Common myeloid progenitor, CD34-positive (primary cell): ENCODE data around the gene MAN2A2.

Source experiments
- CTCF ChIA-PET: fragments of 350-600 bp; sonication (Branson Sonifier 250); formaldehyde crosslinking; loops from one replicate; lab custom pipeline; 2021; ENCODE audit warnings: antibody characterized with exemption; lab: Charles Lee
- POLR2A ChIA-PET: fragments of 350-600 bp; sonication (Branson Sonifier 250); formaldehyde crosslinking; loops from one replicate; lab custom pipeline; 2021; ENCODE audit warnings: antibody characterized with exemption; lab: Charles Lee
- DNase-seq, 3 donors: peaks; one replicate each; pipeline versions ENCODE4 v3.0.0 to v3.0.0-alpha.2; 2013
- H3K27ac ChIP-seq, 2 experiments: 1 replicate in 1 of 2; 2 replicates in 1 of 2; pipeline ENCODE4 v1.7.0; 2013; ENCODE audit warnings: inconsistent platforms in 2 of 2, low read length in 2 of 2, mild to moderate bottlenecking in 2 of 2, low read depth in 1 of 2, moderate library complexity in 1 of 2; ENCODE audit not compliant: severe bottlenecking in 2 of 2, insufficient read depth in 1 of 2, poor library complexity in 1 of 2
- H3K27me3 ChIP-seq, 5 experiments: replicated peaks in 2 of 5; 1 replicate in 3 of 5; 2 replicates in 2 of 5; pipeline versions ENCODE4 v1.6.1 to v1.7.0; 2013; ENCODE audit warnings: low read length in 4 of 5, mild to moderate bottlenecking in 2 of 5, moderate library complexity in 2 of 5, inconsistent platforms in 1 of 5; ENCODE audit not compliant: insufficient read depth in 5 of 5, control insufficient read depth in 4 of 5
- H3K36me3 ChIP-seq, 4 experiments: 1 replicate in 2 of 4; 2 replicates in 2 of 4; pipeline versions ENCODE4 v1.6.1 to v1.7.0; 2013; ENCODE audit warnings: low read length in 3 of 4, control low read depth in 1 of 4, mild to moderate bottlenecking in 1 of 4; ENCODE audit not compliant: control insufficient read depth in 4 of 4, insufficient read depth in 4 of 4
- H3K4me1 ChIP-seq, 4 experiments: 1 replicate in 3 of 4; 2 replicates in 1 of 4; pipeline versions ENCODE4 v1.6.1 to v1.7.1; 2013; ENCODE audit warnings: low read length in 3 of 4, mild to moderate bottlenecking in 3 of 4, control low read depth in 1 of 4, inconsistent platforms in 1 of 4, moderate library complexity in 1 of 4; ENCODE audit not compliant: control insufficient read depth in 4 of 4, insufficient read depth in 4 of 4; ENCODE audit errors: control extremely low read depth in 1 of 4
- H3K4me3 ChIP-seq, 7 experiments: 1 replicate in 4 of 7; 2 replicates in 3 of 7; pipeline versions ENCODE4 v1.5.1 to v1.7.0; 2013; ENCODE audit warnings: mild to moderate bottlenecking in 7 of 7, low read length in 6 of 7, moderate library complexity in 6 of 7, inconsistent platforms in 2 of 7, low read depth in 2 of 7, control low read depth in 1 of 7; ENCODE audit not compliant: insufficient read depth in 4 of 7, control insufficient read depth in 1 of 7; ENCODE audit errors: extremely low read depth in 1 of 7
- H3K9me3 ChIP-seq, 5 experiments: 1 replicate in 4 of 5; 2 replicates in 1 of 5; pipeline versions ENCODE4 v1.6.1 to v1.7.1; 2013; ENCODE audit warnings: low read length in 4 of 5, mild to moderate bottlenecking in 2 of 5, inconsistent platforms in 1 of 5, low read depth in 1 of 5, moderate library complexity in 1 of 5; ENCODE audit not compliant: control insufficient read depth in 4 of 5, insufficient read depth in 2 of 5; ENCODE audit errors: control extremely low read depth in 1 of 5
- WGBS: methylation state at CpG from one replicate; pipeline ENCODE4 v1.1.5; 2013; ENCODE audit not compliant: insufficient coverage; 5-methylcytosine and 5-hydroxymethylcytosine counted together

The MAN2A2 gene

GRCh38 chr15:90879730-90880366 lies 23.3 kb upstream of the MAN2A2 start:
- POLR2A ChIA-PET, result no interaction called here
- 93% methylated on average over 33 of the region's 35 CpGs for WGBS

GRCh38 chr15:90880381-90881145 lies 22.5 kb upstream of the MAN2A2 start:
- POLR2A ChIA-PET, result interaction anchor here (0.8 kb wide), 1 partner anchor 9 kb away, joined by 3 read pairs; no protein-coding TSS in a partner anchor
- no peak for DNase-seq
- no peaks in the 10 kb centered on the region for H3K9me3 ChIP-seq
- no peak overlapping the region for H3K4me3 ChIP-seq
- no peaks in the 10 kb centered on the region for H3K27me3 ChIP-seq
- CTCF ChIA-PET, result no interaction called here
- 95% methylated on average over 16 of the region's 16 CpGs for WGBS
- no peak overlapping the region for H3K27ac ChIP-seq
- H3K36me3 ChIP-seq, result peaks cover 3 to 73% (median 59%) of the 10 kb centered on the region in 4 experiments
- peaks cover 0 to 32% (median 27%) of the 10 kb centered on the region in 4 experiments for H3K4me1 ChIP-seq

More at GRCh38 chr15:90879730-90880366, 23.3 kb upstream of the MAN2A2 start:
- Histone ChIP-seq H3K4me3 (no peak overlapping the region), H3K9me3 (no peaks in the 10 kb centered on the region), H3K27me3 (no peaks in the 10 kb centered on the region), H3K27ac (no peak overlapping the region), H3K36me3 (peaks cover 3 to 77% (median 59%) of the 10 kb centered on the region in 4 experiments), H3K4me1 (peaks cover 0 to 25% (median 19%) of the 10 kb centered on the region in 4 experiments)
- CTCF ChIA-PET, result no interaction called here
- DNase-seq, result no peak

- Histone ChIP-seq H3K4me1 (peaks cover 0 to 40% (median 35%) of the 10 kb centered on the region in 4 experiments), H3K36me3 (peaks cover 3 to 67% (median 53%) of the 10 kb centered on the region in 4 experiments), H3K27me3 (no peaks in the 10 kb centered on the region), H3K4me3 (no peak overlapping the region), H3K27ac (no peak overlapping the region), H3K9me3 (no peaks in the 10 kb centered on the region)
- 95% methylated on average over 31 of the region's 35 CpGs for WGBS
- ChIA-PET CTCF (interaction anchor here (1.1 kb wide), 2 partner anchors 63 to 232 kb away, joined by 3 read pairs; no protein-coding TSS in a partner anchor), POLR2A (interaction anchor here (0.8 kb wide), 1 partner anchor 10 kb away, joined by 3 read pairs; no protein-coding TSS in a partner anchor)
- no peak for DNase-seq
These were observed 21.7 kb upstream of the MAN2A2 start for GRCh38 chr15:90881181-90881977.

- Histone ChIP-seq H3K27ac (peak overlapping the region in 1 of 2 experiments; percentile 89), H3K4me3 (no peak overlapping the region), H3K9me3 (no peaks in the 10 kb centered on the region), H3K27me3 (no peaks in the 10 kb centered on the region), H3K36me3 (peaks cover 5 to 67% (median 49%) of the 10 kb centered on the region in 4 experiments), H3K4me1 (peaks cover 0 to 42% (median 40%) of the 10 kb centered on the region in 4 experiments)
- 95% methylated on average over 13 of the region's 19 CpGs for WGBS
- ChIA-PET POLR2A (no interaction called here), CTCF (interaction anchor here (1.1 kb wide), 2 partner anchors 64 to 232 kb away, joined by 3 read pairs; no protein-coding TSS in a partner anchor)
- no peak for DNase-seq
These were observed 21.0 kb upstream of the MAN2A2 start for GRCh38 chr15:90881978-90882721.

- Histone ChIP-seq H3K27ac (peak overlapping the region; percentile 68 to 89), H3K4me1 (peaks cover 0 to 44% (median 40%) of the 10 kb centered on the region in 4 experiments), H3K9me3 (no peaks in the 10 kb centered on the region), H3K27me3 (no peaks in the 10 kb centered on the region), H3K4me3 (peak overlapping the region in 1 of 7 experiments; percentile 85), H3K36me3 (peaks cover 5 to 67% (median 45%) of the 10 kb centered on the region in 4 experiments)
- CTCF ChIA-PET, result interaction anchor here (1.0 kb wide), 1 partner anchor 22 kb away, joined by 3 read pairs; no protein-coding TSS in a partner anchor
- POLR2A ChIA-PET, result no interaction called here
- 74% methylated on average over 4 of the region's 13 CpGs for WGBS
- DNase-seq, result peak in 1 of 3 donors; percentile 27
These were observed 20.1 kb upstream of the MAN2A2 start for GRCh38 chr15:90882781-90883525.
